ENCODE results near the gene CAV3. TPM values are rescaled to one million over a fixed set of nuclear protein-coding genes. Genes with fewer than 3 reads are reported as not detected.
A peak's percentile ranks its signal among the peaks of the same experiment; 100 is the strongest.

CAV3 gene
- total RNA-seq, 4 donors from 2014 or later: 12.0 to 19.7 (median 14.3) TPM

- H3K4me1 ChIP-seq: peaks cover 28 to 34% of the 10 kb centered on the region in 2 donors
- intact Hi-C loops (cut with DNase I; ENCODE audit: low total_unique reads) (no loop called here), in situ Hi-C loops (cut with MboI; ENCODE audit: low sequenced_read_pairs in 4 of 4) (loop anchor here in 1 of 4 donors (10.0 kb wide), 1 partner anchor 92 kb away; no protein-coding TSS in a partner anchor)
- H3K9me3 ChIP-seq: no peaks in the 10 kb centered on the region
- TF ChIP-seq CTCF (IDR thresholded peaks at IDR 0.05 in 4 of 5, conservative IDR thresholded peaks at IDR 0.05 in 1 of 5): no peak
- no peak for TF ChIP-seq POLR2A (IDR thresholded peaks at IDR 0.05)
- no peaks in the 10 kb centered on the region for H3K27me3 ChIP-seq
- H3K27ac ChIP-seq: no peak overlapping the region
- no peak overlapping the region for H3K4me3 ChIP-seq
- ATAC-seq (no peak), DNase-seq (no peak)
- no peaks in the 10 kb centered on the region for H3K36me3 ChIP-seq
Observed at GRCh38 chr3:8756671-8757070, 23.1 kb downstream of the CAV3 start.

GRCh38 chr3:8757551-8758518 is 24.2 kb downstream of the CAV3 start:
- intact Hi-C loops (cut with DNase I; ENCODE audit: low total_unique reads) (loop anchor here (1.0 kb wide), 1 partner anchor 25 kb away; the partner anchor contains the start of gene CAV3), in situ Hi-C loops (cut with MboI; ENCODE audit: low sequenced_read_pairs in 4 of 4) (loop anchor here in 1 of 4 donors (10.0 kb wide), 1 partner anchor 93 kb away; no protein-coding TSS in a partner anchor)
- no peaks in the 10 kb centered on the region for H3K9me3 ChIP-seq
- H3K27me3 ChIP-seq: no peaks in the 10 kb centered on the region
- no peaks in the 10 kb centered on the region for H3K36me3 ChIP-seq
- TF ChIP-seq CTCF (IDR thresholded peaks at IDR 0.05 in 4 of 5, conservative IDR thresholded peaks at IDR 0.05 in 1 of 5): no peak
- no peak for TF ChIP-seq POLR2A (IDR thresholded peaks at IDR 0.05)
- DNase-seq: peak; percentile 85 to 86
- peak; percentile 96 to 97 for ATAC-seq
- H3K4me3 ChIP-seq: peak overlapping the region in 3 of 4 donors; percentile 14 to 34 (median 28)
- H3K4me1 ChIP-seq: peaks cover 28 to 34% of the 10 kb centered on the region in 2 donors
- H3K27ac ChIP-seq: peak overlapping the region; percentile 55 to 69 (median 64)

GRCh38 chr3:8759038-8759707 is 25.6 kb downstream of the CAV3 start:
- H3K4me1 ChIP-seq: peaks cover 28 to 34% of the 10 kb centered on the region in 2 donors
- no peak for ATAC-seq
- intact Hi-C loops (cut with DNase I; ENCODE audit: low total_unique reads): no loop called here
- H3K9me3 ChIP-seq: no peaks in the 10 kb centered on the region
- no peak overlapping the region for H3K4me3 ChIP-seq
- no peak for DNase-seq
- no peaks in the 10 kb centered on the region for H3K36me3 ChIP-seq
- in situ Hi-C loops (cut with MboI; ENCODE audit: low sequenced_read_pairs in 4 of 4): loop anchor here in 1 of 4 donors (10.0 kb wide), 1 partner anchor 94 kb away; no protein-coding TSS in a partner anchor
- H3K27me3 ChIP-seq: no peaks in the 10 kb centered on the region
- TF ChIP-seq POLR2A (IDR thresholded peaks at IDR 0.05) (no peak), CTCF (IDR thresholded peaks at IDR 0.05 in 4 of 5, conservative IDR thresholded peaks at IDR 0.05 in 1 of 5) (no peak)
- H3K27ac ChIP-seq: peak overlapping the region in 2 of 4 donors; percentile 58 to 69

- no peak for DNase-seq
- in situ Hi-C loops (cut with MboI; ENCODE audit: low sequenced_read_pairs in 4 of 4) (no loop called here), intact Hi-C loops (cut with DNase I; ENCODE audit: low total_unique reads) (no loop called here)
- peaks cover 28 to 34% of the 10 kb centered on the region in 2 donors for H3K4me1 ChIP-seq
- no peak overlapping the region for H3K4me3 ChIP-seq
- H3K36me3 ChIP-seq: no peaks in the 10 kb centered on the region
- no peak overlapping the region for H3K27ac ChIP-seq
- no peaks in the 10 kb centered on the region for H3K27me3 ChIP-seq
- no peak for TF ChIP-seq POLR2A (IDR thresholded peaks at IDR 0.05)
- no peak for TF ChIP-seq CTCF (IDR thresholded peaks at IDR 0.05 in 4 of 5, conservative IDR thresholded peaks at IDR 0.05 in 1 of 5)
- no peaks in the 10 kb centered on the region for H3K9me3 ChIP-seq
- ATAC-seq: no peak
Observed at GRCh38 chr3:8760091-8760490, 26.5 kb downstream of the CAV3 start.
